Upper lobe of right lung (tissue), 1 donor: Measurements from ENCODE around the gene SLC6A1. TPM values are rescaled to one million over a fixed set of nuclear protein-coding genes. Genes with fewer than 3 reads are reported as not detected.

Source experiments
- ATAC-seq: fragments of 200-7000 bp; cut with Tn5 transposase; one replicate; pipeline ENCODE4 v1.9.1; 2020; ENCODE audit warnings: mild to moderate bottlenecking, moderate library complexity
- DNase-seq: peaks from one replicate; pipeline ENCODE4 v3.0.0-alpha.2; 2020
- H3K27ac ChIP-seq: fragments of 200-600 bp; one replicate; pipeline ENCODE4 v1.8.0; 2022
- H3K27me3 ChIP-seq: fragments of 200-600 bp; one replicate; pipeline ENCODE4 v1.8.0; 2022; ENCODE audit warnings: mild to moderate bottlenecking
- H3K36me3 ChIP-seq: fragments of 200-600 bp; one replicate; pipeline ENCODE4 v1.8.0; 2022
- H3K4me1 ChIP-seq: fragments of 200-600 bp; one replicate; pipeline ENCODE4 v1.8.0; 2022
- H3K4me3 ChIP-seq: fragments of 200-600 bp; one replicate; pipeline ENCODE4 v1.8.0; 2022; ENCODE audit warnings: mild to moderate bottlenecking
- H3K9me3 ChIP-seq: fragments of 200-600 bp; one replicate; pipeline ENCODE4 v1.8.0; 2022
- CTCF ChIP-seq: fragments of 200-600 bp; IDR thresholded peaks from one replicate; pipeline ENCODE4 v1.8.0; 2022; ENCODE audit warnings: antibody characterized with exemption
- intact Hi-C: fragments of 100-400 bp; cut with DNase I; formaldehyde crosslinking; loops from one replicate; pipeline ENCODE4 v1.11.0; 2022
- total RNA-seq: library from RNA; stranded (reverse); fragmentation: NEBNext Ultra II Directional; extraction: Animal tissue kit (Norgen Biotek cat#: 25700); gene quantifications from one replicate; pipeline ENCODE4 v1.2.1, GENCODE V29; 2021
- donor health status: DM: no; HTN: yes; CAD: no; lungs with severe emphysema.

The SLC6A1 gene
- total RNA-seq, 1 donor from 2014 or later, result 0.84 TPM

- no peaks in the 10 kb centered on the region for H3K27me3 ChIP-seq
- ATAC-seq (peak; percentile 35), DNase-seq (no peak)
- no peaks in the 10 kb centered on the region for H3K36me3 ChIP-seq
- no peak overlapping the region for H3K4me3 ChIP-seq
- no peak overlapping the region for H3K27ac ChIP-seq
- peaks cover 12% of the 10 kb centered on the region for H3K4me1 ChIP-seq
- intact Hi-C loops, result no loop called here
- TF ChIP-seq CTCF, result no peak
- no peaks in the 10 kb centered on the region for H3K9me3 ChIP-seq
Observed at GRCh38 chr3:10982782-10983181, 9.8 kb upstream of the SLC6A1 start.

GRCh38 chr3:10983219-10983916, 9.2 kb upstream of the SLC6A1 start:
- H3K36me3 ChIP-seq, result no peaks in the 10 kb centered on the region
- intact Hi-C loops, result no loop called here
- H3K27me3 ChIP-seq, result no peaks in the 10 kb centered on the region
- peak; percentile 82 for TF ChIP-seq CTCF
- no peak overlapping the region for H3K4me3 ChIP-seq
- ATAC-seq (peak; percentile 84), DNase-seq (no peak)
- no peaks in the 10 kb centered on the region for H3K9me3 ChIP-seq
- peaks cover 12% of the 10 kb centered on the region for H3K4me1 ChIP-seq
- no peak overlapping the region for H3K27ac ChIP-seq

- intact Hi-C loops, result no loop called here
- DNase-seq, result no peak
- TF ChIP-seq CTCF, result no peak
- H3K27ac ChIP-seq, result no peak overlapping the region
- H3K27me3 ChIP-seq, result no peaks in the 10 kb centered on the region
- no peaks in the 10 kb centered on the region for H3K9me3 ChIP-seq
- ATAC-seq, result no peak
- H3K4me3 ChIP-seq, result no peak overlapping the region
- H3K36me3 ChIP-seq, result no peaks in the 10 kb centered on the region
- peaks cover 12% of the 10 kb centered on the region for H3K4me1 ChIP-seq
Observed at GRCh38 chr3:10984371-10984896, 8.1 kb upstream of the SLC6A1 start.

- no peak for TF ChIP-seq CTCF
- H3K4me3 ChIP-seq, result no peak overlapping the region
- no peaks in the 10 kb centered on the region for H3K9me3 ChIP-seq
- ATAC-seq (no peak), DNase-seq (no peak)
- no peaks in the 10 kb centered on the region for H3K36me3 ChIP-seq
- H3K27me3 ChIP-seq, result no peaks in the 10 kb centered on the region
- H3K27ac ChIP-seq, result no peak overlapping the region
- H3K4me1 ChIP-seq, result peaks cover 12% of the 10 kb centered on the region
- intact Hi-C loops, result no loop called here
Observed at GRCh38 chr3:10985181-10985580, 7.4 kb upstream of the SLC6A1 start.

GRCh38 chr3:10986592-10986991, 6.0 kb upstream of the SLC6A1 start:
- Histone ChIP-seq H3K4me1 (peaks cover 12% of the 10 kb centered on the region), H3K36me3 (no peaks in the 10 kb centered on the region), H3K27ac (no peak overlapping the region), H3K4me3 (no peak overlapping the region), H3K9me3 (no peaks in the 10 kb centered on the region), H3K27me3 (peaks cover 4% of the 10 kb centered on the region)
- intact Hi-C loops, result no loop called here
- no peak for ATAC-seq
- no peak for TF ChIP-seq CTCF
- DNase-seq, result no peak
